PFSK-1 (cell line): ENCODE measurements around the gene IFT25.

ENCODE experiments used
- FOXP2 ChIP-seq: optimal IDR thresholded peaks from 2 replicates; pipeline ENCODE3; 2011; ENCODE audit warnings: borderline replicate concordance, control low read depth, inconsistent platforms; ENCODE audit not compliant: insufficient read depth; ENCODE audit errors: extremely low read length, extremely low read depth
- POLR2AphosphoS5 ChIP-seq: IDR thresholded peaks from 2 replicates; pipeline ENCODE4 v1.6.1; 2012; ENCODE audit warnings: low read depth, mild to moderate bottlenecking, control low read depth, low read length, moderate library complexity
- SIN3A ChIP-seq: IDR thresholded peaks from 2 replicates; pipeline ENCODE4 v1.6.1; 2012; ENCODE audit warnings: mild to moderate bottlenecking, low read length, moderate library complexity, borderline replicate concordance; ENCODE audit not compliant: insufficient read depth
- TAF1 ChIP-seq: IDR thresholded peaks from 2 replicates; pipeline ENCODE4 v1.6.1; 2012; ENCODE audit warnings: low read length, control low read depth, borderline replicate concordance; ENCODE audit not compliant: insufficient read depth
- TF ChIP-seq, protein P1 (sequence below), 2 experiments: IDR thresholded peaks; 2 replicates each; pipeline versions ENCODE4 v1.6.1 to v1.8.0; 2011 to 2012; ENCODE audit warnings: low read depth in 2 of 2, low read length in 2 of 2, control low read depth in 1 of 2, inconsistent platforms in 1 of 2, mild to moderate bottlenecking in 1 of 2, moderate library complexity in 1 of 2; ENCODE audit not compliant: insufficient read depth in 1 of 2

DNA sequence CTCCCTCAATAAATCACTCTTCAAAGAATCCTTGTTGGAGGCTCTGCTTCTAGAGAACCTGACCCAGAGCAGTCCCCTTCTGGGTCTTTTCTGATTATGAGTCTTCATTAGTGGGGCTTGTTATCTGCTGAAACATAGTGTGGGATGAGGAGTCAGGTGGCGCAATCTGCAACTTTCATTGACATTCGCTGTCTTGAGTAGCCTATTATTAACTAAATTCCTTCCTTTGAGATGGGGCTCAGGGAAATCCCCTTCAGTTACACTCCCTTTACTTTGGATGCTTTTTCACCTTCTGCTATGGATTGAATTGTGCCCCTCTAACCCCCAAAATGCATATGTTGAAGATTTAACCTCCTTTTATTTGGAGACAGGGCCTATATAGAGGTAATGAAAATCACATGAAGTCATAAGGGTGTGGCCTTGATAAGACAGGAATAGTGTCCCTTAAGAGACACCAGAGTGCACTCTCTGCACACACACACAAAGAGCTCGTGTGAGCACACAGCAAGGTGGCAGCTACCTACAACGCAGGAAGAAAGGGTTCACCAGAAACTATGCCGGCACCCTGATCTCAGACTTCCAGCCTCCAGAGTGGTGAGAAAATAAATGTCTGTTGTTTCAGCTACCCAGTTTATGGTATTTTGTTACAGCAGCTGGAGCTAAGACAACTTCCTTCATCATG lies 32.0 kb downstream of the IFT25 start:
- TF ChIP-seq POLR2AphosphoS5 (no peak), SIN3A (no peak), TAF1 (no peak), FOXP2 (no peak)
- TF ChIP-seq, protein P1, sequence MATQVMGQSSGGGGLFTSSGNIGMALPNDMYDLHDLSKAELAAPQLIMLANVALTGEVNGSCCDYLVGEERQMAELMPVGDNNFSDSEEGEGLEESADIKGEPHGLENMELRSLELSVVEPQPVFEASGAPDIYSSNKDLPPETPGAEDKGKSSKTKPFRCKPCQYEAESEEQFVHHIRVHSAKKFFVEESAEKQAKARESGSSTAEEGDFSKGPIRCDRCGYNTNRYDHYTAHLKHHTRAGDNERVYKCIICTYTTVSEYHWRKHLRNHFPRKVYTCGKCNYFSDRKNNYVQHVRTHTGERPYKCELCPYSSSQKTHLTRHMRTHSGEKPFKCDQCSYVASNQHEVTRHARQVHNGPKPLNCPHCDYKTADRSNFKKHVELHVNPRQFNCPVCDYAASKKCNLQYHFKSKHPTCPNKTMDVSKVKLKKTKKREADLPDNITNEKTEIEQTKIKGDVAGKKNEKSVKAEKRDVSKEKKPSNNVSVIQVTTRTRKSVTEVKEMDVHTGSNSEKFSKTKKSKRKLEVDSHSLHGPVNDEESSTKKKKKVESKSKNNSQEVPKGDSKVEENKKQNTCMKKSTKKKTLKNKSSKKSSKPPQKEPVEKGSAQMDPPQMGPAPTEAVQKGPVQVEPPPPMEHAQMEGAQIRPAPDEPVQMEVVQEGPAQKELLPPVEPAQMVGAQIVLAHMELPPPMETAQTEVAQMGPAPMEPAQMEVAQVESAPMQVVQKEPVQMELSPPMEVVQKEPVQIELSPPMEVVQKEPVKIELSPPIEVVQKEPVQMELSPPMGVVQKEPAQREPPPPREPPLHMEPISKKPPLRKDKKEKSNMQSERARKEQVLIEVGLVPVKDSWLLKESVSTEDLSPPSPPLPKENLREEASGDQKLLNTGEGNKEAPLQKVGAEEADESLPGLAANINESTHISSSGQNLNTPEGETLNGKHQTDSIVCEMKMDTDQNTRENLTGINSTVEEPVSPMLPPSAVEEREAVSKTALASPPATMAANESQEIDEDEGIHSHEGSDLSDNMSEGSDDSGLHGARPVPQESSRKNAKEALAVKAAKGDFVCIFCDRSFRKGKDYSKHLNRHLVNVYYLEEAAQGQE (IDR thresholded peaks at IDR 0.05; ENCODE audit: insufficient read depth in 1 of 2, low read depth in 2 of 2, low read length in 2 of 2) = no peak
